ENCODE data around the gene SLC43A3.

SLC43A3 gene

GRCh38 chr11:57473285-57473841 is 46.4 kb upstream of the SLC43A3 start:
- DNase-seq (ENCODE audit: low spot score): no peak
- H3K27ac ChIP-seq: no peak overlapping the region
- no peak for TF ChIP-seq CTCF (conservative IDR thresholded peaks at IDR 0.05; ENCODE audit: low read depth)
- CTCF ChIA-PET: interaction anchor here (0.6 to 1.8 kb wide), 7 partner anchors 9 to 171 kb away, joined by 3 to 8 read pairs (median 3); no protein-coding TSS in a partner anchor
- POLR2A ChIA-PET (ENCODE audit: low non-redundant PET): no interaction called here

- CTCF ChIA-PET: interaction anchor here (1.1 kb wide), 1 partner anchor 56 kb away, joined by 3 read pairs; no protein-coding TSS in a partner anchor
- no peak for DNase-seq (ENCODE audit: low spot score)
- POLR2A ChIA-PET (ENCODE audit: low non-redundant PET): no interaction called here
- no peak overlapping the region for H3K27ac ChIP-seq
- TF ChIP-seq CTCF (conservative IDR thresholded peaks at IDR 0.05; ENCODE audit: low read depth): no peak
Observed at GRCh38 chr11:57471496-57471895, 44.6 kb upstream of the SLC43A3 start.

DNA sequence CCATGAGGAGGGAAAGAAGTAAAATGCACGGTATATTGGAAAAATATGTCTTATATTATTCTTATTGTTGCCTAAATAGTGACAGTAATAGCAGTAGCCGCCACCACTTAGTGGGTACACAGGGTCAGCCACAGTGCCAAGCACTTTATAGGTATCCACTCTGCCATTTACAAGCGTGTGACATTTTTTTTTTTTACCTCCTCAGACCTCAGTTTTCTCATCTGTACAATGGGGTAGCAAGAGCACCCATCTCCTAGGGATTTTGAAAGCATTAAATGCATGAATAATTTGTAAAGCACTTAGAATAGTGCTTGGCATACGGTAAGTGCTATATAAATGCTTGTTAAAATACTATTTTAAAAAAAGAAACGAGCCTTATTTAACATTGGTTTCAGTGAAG is 42.3 kb upstream of the SLC43A3 start:
- DNase-seq (ENCODE audit: low spot score): no peak
- CTCF ChIA-PET: no interaction called here
- no peak overlapping the region for H3K27ac ChIP-seq
- no peak for TF ChIP-seq CTCF (conservative IDR thresholded peaks at IDR 0.05; ENCODE audit: low read depth)
- POLR2A ChIA-PET (ENCODE audit: low non-redundant PET): no interaction called here

DNA sequence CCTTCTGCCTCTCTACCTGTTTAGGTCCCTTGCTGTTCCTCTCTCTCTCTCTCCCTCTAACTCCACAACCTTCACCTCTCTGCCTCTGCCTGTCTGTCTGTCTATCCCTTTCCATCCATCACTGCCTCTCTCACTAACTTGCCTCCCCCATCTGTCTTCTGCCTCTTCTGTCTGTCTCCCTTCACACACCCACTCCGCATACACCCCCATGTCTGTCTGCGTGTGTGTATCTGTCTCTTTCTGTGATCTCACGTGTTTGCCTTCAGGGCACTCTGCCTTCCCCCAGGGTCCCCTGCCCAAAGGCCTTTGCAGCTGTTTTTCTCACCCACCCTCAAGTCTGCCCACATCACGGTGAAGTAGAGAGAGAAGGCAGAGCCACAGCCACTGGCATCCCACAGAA is 41.4 kb upstream of the SLC43A3 start:
- no peak for DNase-seq (ENCODE audit: low spot score)
- TF ChIP-seq CTCF (conservative IDR thresholded peaks at IDR 0.05; ENCODE audit: low read depth): no peak
- ChIA-PET CTCF (interaction anchor here (0.9 kb wide), 1 partner anchor 10 kb away, joined by 4 read pairs; no protein-coding TSS in a partner anchor), POLR2A (ENCODE audit: low non-redundant PET) (no interaction called here)
- H3K27ac ChIP-seq: no peak overlapping the region

DNA sequence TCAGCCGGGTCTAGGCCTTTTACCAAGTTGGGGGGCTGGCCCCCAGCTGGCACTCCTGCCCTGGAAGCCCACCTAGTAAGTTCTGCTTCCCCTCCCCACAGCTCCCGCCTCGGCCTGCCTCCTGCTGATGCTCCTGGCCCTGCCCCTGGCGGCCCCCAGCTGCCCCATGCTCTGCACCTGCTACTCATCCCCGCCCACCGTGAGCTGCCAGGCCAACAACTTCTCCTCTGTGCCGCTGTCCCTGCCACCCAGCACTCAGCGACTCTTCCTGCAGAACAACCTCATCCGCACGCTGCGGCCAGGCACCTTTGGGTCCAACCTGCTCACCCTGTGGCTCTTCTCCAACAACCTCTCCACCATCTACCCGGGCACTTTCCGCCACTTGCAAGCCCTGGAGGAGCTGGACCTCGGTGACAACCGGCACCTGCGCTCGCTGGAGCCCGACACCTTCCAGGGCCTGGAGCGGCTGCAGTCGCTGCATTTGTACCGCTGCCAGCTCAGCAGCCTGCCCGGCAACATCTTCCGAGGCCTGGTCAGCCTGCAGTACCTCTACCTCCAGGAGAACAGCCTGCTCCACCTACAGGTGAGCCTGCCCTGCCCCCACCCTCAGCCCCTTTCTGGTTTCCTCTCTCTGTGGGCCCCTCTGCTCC is 40.7 kb upstream of the SLC43A3 start:
- ChIA-PET POLR2A (ENCODE audit: low non-redundant PET) (no interaction called here), CTCF (interaction anchor here (0.7 to 0.9 kb wide), 2 partner anchors 9 kb away, joined by 3 to 4 read pairs; no protein-coding TSS in a partner anchor)
- DNase-seq (ENCODE audit: low spot score): no peak
- TF ChIP-seq CTCF (conservative IDR thresholded peaks at IDR 0.05; ENCODE audit: low read depth): no peak
- H3K27ac ChIP-seq: no peak overlapping the region

DNA sequence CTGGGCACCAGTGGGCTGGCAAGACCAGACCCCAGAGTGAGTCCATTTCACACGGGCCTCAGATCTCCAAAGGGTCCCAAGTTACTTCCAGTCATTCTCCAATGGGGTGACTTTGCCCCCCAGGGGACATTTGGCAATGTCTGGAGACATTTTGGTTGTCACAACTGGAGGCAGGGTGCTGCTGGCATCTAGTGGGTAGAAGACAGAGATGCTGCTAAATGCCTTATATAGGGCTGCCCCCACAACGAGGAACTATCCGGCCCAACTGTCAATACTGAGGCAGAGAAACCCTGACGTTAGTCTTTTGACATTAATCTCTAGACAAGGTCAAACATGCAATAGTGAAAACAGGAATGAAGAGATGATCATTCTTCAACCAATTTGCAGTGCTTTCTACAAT is 39.8 kb upstream of the SLC43A3 start:
- ChIA-PET POLR2A (ENCODE audit: low non-redundant PET) (no interaction called here), CTCF (no interaction called here)
- no peak for TF ChIP-seq CTCF (conservative IDR thresholded peaks at IDR 0.05; ENCODE audit: low read depth)
- DNase-seq (ENCODE audit: low spot score): no peak
- no peak overlapping the region for H3K27ac ChIP-seq
